GM18498 (cell line): Measurements from ENCODE around the gene CNTNAP4.

Experiments used
- ATAC-seq: cut with Tn5 transposase; IDR thresholded peaks from one replicate; pipeline ENCODE4 v1.9.1; 2021; ENCODE audit warnings: mild to moderate bottlenecking, moderate library complexity; ENCODE audit not compliant: unreplicated experiment

CNTNAP4 gene

DNA sequence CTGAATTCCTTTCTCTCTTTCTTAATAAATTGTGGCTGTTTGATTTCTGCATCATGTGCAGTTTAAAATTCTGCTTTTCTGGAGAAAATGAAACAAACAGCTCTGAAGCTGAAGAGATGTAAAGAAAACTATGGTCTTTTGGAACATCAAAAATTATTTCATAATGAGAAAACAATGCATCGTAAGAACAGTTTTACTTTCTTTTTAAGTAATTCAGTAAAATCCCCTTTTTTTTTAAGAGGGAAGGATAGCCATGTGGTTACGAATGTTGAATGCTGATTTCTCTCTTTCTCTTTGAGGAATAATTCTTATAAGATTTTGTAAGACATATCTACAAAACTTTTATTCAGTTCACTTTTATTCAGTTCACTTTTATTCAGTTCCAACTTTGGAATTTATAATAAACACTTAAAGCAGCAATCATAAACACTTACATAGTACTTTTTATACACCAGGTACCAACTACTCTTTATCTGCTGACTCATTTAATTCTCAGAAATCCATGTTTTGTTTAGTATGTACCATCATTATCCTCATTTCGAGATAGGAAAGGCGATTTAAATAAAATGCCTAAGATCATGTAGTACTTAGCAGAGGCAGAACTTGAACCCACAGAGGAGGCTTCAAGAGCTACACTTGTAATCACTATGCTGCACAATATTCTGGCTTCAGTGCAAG lies 26.6 kb downstream of the CNTNAP4 start:
- ATAC-seq, result no peak

DNA sequence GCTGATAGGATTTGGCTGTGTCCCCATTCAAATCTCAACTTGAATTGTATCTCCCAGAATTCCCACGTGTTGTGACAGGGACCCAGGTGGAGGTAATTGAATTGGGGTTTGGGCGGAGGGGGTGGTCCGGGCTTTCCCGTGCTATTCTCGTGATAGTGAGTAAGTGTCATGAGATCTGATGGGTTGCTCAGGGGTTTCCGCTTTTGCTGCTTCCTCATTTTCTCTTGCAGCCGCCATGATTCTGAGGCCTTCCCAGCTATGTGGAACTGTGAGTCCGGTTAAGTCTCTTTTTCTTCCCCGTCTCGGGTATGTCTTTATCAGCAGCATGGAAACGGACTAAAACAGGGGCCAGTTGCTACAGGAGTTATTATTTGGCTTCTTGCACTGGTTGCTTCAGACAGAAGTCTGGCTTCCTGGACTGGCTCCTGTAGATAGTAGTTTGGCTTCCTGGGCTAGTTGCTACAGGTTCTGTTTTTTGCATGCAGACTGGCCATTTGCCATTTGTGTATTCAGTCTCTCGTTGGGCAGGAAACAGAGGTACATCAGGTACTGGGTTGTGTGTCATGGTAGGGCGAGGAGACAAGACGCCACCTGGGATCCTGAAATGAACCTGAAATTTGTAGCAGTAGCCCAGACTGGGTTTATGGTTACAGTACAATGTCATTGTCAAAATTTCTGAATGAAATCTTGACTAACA lies 32.6 kb downstream of the CNTNAP4 start:
- no peak for ATAC-seq

DNA sequence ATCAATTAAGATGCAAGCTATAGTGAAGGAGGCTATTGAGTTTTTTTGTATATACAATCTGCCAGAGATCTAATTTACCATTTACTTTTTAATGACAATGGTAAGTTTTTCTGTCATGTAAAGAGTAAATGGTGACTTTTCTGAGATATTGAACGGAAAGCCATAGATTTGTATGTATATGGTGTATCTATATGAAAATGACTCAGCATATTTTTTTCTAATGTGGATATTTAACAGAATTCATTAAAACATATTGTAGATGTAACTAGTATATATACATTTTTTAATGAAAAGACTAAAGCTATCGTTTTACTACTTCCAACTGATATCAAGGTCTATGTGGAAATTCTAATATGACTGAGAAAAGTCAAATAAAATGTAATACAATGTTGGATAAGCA lies 34.1 kb downstream of the CNTNAP4 start:
- no peak for ATAC-seq

DNA sequence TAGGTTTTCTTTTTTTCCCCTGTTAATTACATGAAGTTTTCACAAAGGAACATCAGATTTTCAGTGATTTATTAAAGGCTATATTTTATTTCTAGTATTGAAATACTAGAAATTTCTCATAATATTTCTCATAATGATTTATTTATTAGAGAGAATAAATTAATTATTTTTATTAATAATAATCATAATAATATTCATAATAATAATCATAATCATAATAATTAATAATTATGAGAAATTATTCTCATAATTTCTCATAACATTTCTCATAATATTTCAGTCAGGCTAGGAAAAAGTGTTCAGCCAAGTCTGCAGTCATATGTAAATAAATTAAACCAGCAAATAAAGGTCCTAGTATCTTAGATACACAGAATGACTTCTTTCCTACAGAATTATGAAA lies 41.4 kb downstream of the CNTNAP4 start:
- no peak for ATAC-seq

DNA sequence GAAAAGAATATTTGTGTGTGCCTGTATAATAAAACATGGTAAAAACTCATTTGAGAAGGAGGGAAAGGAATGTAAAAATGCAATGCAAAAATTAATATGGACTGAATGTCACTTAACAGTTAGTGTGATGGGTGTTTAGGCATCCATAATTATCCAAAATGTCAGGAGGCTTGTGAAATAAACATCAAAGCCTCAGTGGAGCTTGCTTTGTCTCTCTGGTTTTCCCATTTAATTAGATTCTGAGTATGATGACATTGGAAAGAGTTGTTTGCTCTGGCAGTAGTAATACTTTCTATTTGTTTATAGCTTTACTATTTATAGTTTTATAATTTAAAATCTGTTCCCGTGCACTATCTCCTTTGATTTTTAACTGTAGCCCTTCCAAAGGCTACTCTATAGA lies 51.9 kb downstream of the CNTNAP4 start:
- ATAC-seq, result no peak

DNA sequence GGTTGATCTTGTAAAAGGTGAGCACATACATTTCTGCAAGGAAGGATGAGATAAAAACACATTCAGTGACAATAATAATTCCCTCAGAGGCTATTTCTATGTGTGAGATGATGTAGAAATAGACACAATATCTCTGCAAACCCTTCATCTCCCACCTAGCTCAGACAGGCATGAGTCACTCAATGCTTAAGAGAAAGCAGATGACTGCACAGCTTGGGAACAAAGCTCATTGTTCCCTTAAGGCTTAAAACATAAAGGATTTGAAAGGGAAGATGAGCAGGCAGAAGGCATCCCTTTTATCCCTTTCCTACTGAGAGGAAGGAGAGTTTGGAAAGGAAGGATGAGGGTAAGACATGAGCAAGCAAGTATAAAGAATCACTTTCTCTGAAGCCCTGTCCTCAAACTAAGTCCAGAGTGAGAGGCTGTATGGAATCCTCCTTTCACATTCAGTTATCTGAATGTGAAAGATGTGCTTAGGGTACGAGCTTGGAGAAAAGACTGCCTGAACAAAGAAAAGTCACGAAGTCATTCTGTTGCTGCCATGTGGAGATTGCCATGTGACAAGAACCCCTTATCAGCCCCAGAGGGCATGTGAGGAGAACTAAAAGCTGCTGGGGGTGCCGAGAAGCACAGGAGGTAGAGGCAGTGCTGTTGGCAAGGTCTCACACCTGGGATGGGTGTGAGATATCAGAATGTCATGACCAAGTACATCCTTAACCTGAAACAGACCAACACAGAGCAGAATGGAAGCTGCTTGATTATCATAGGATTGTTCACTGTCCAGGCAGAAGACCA lies 58.2 kb downstream of the CNTNAP4 start:
- ATAC-seq, result no peak

DNA sequence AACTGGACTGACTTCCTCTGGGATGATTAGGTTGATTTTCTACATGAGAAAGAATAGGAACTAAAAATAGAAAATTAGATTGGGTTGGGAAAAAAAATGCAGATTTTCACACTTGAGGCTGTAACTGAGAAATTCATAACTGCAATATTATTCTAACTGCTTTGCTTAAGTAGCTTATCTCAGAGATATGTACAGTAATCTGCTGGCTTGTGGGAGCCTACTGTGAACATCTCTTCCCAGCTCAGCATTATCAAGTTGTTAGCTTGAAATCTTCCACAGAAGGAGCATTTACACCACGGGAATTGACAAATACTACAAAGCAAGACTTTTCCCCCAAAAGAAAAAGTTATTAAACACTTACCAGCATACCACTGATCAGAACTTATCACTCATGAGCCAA lies 58.9 kb downstream of the CNTNAP4 start:
- ATAC-seq, result no peak

DNA sequence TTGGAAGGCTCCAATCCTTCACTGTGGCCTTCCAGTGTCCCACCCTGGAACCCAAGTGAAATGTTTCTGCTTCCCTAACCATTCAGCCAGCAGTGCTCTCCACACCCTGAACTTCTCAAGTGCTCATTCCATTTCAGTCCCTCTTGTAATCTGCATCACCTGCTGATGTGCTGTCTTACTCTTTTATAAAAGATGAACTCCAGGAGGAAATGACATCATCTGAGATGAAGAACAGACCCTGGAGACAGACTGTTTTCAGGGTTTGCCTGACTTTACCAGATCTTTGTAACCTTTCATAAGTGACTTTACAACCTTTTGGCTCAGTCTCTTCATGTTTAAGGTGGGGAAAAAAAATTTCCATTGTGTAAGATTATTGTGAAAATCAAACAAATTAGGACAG lies 61.3 kb downstream of the CNTNAP4 start:
- no peak for ATAC-seq

DNA sequence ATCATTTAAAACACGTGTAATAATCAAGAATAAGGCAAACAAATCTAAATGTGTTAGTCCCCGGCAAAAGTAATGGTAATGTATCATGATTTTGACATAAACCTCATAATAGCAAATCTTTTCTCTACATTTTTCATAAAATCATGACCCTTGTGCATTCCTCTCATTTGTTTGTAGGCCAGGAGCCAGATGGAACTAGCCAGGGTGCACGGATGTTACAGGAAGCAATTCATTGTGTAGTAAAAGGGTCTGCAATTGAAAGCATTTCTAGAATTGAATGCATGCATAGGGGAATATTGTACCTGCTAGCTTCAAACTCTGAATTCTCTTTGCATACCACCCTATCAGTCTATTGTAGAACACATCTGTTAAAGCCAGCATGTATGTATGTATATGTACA lies 66.6 kb downstream of the CNTNAP4 start:
- no peak for ATAC-seq

DNA sequence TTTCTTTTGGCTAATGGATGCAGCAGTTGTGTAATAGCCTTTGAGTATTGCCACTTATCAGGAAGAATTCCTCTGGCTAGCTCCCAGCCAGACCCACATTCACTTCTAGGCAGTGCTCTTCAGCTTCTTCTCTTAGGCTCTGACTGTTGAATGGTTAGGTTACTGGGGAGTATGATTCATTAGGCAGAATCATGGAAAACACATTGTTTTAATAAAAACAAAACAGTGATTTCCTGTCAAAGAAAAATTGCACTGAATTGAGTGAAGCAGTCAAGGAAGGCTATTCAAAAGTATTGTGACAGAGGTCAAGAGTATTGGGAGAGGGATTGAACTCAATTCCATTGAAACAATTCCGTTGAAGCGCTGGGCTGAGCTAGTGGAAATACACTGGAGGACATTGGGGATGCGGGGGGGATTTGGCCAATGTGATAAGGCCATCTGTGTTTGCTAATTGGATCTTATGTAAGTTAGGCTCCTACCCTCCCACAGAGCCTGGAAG lies 68.0 kb downstream of the CNTNAP4 start:
- no peak for ATAC-seq

DNA sequence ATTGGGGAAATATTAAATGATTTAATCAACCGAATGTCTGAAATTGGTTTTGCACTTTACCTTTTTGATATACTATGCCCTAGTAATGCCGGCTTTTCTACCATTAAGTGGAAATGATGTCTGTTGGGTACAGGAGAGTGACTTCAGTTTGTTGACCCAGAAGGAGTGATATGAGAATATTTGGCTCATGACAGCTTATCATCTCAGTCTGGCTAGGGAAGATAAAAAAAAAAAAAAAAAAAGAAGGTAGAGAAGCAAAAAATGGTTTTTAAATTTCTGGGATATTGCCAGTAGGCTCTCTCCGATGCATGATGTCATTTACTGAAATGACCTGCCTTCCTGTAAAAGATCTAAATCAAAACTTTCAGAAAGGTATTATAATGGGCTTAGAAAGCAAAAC lies 69.0 kb downstream of the CNTNAP4 start:
- no peak for ATAC-seq

DNA sequence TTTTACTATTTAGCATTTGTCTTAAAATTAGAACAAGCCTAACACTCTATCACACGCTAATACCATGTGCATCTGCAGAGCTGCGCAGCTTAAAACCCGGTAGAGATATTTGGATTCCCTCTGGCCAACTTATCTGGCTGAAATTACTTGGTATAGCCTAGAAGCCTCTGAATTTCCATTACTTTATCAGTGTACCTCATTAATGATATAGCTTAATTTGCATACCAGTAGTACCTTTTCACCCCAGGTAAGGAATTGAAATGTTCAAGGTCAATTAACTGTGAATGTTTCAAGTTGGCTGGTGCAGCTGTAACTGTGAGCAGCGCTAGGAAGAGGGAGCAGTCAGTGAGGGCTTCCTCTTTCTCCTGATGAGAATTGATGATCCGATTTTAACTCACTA lies 74.2 kb downstream of the CNTNAP4 start:
- ATAC-seq, result no peak

DNA sequence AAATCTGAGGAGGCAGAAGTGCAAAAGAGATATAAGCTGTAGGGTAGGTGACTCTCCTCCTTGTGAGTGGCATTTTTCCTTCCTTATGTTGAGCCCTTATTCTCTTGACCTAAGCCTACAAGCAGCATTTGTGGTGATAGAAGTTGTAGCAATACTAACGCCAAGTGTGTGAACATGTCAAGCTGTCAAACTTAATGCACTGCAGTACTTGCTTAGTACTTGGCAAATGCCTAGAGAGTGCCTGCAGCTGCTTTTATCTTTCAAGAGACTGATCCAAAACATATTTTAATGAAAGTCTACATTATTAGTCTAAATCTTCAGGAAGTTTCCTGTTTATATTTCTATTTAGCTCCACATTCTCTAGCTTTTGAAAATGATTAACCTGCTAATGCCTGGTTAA lies 83.2 kb downstream of the CNTNAP4 start:
- no peak for ATAC-seq

DNA sequence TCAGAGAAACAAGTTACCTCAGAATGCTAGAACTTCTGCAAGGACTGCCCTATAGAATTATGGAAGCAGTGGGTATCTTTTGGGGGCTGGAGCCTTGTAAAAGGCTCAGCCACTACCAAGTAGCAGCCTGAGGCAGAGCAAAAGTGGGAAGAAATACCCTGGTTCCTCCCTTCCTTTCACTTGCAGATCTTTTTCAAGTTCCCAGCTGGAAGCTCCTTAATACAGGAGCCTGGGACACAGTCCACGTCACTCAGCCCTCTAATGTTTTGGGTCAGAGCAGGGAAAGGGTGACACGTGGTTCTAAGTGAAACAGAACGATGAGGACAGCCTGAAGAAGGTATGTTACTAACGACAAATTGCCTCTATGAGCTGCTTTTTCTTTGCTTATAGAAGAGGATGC lies 93.1 kb downstream of the CNTNAP4 start:
- no peak for ATAC-seq

DNA sequence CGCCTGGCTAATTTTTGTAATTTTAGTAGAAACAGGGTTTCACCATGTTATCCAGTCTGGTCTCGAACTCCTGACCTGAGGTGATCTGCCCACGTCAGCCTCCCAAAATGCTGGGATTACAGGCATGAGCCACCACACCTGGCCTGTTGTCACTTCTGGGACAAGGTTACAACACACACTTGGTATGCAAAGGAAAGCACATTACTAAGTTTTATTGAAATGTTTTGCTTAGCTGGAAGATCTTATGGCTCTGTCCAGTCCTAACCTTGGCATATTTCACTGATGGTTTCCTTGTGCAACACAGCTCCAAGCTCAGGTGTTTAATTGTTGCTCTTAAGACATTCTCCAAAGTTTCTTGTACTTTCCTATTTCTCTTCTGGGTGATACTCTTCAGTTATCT lies 94.2 kb downstream of the CNTNAP4 start:
- no peak for ATAC-seq

DNA sequence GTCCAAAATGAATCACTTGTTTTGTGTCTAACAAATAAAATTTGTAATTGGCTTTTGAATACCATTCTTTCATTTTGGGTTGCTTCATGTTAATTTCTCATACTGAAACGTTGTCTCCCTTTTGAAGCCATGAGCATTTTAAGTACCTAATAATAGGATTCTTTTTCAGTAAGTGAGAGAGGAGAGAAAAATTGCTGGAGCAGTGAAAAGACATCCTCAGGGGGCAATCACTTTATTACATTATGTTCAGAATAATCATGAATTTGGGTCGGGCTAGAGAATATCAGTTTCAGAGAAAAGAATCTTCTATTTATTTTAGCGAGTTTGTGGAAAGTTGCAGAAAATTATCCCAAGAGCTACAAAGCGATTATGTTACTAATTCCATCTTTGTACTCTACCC lies 96.8 kb downstream of the CNTNAP4 start:
- no peak for ATAC-seq

DNA sequence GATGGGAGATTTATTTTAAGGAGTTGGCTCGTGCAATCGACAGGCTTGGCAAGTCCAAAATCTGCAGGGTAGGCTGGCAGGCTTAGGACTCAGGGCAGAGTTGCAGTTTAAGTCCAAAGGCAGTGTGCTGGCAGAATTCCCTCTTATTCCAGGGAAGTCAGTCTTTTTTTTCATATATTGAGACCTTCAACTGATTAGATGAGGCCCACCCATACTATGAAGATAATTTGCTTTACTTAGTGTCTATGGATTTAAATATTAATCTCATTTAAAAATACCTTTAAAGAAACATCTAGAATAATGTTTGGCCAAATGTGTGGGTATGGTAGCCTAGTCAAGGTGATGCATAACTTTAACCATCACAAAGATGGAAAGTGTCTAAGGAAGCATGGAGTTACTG lies 99.8 kb downstream of the CNTNAP4 start:
- ATAC-seq, result no peak

DNA sequence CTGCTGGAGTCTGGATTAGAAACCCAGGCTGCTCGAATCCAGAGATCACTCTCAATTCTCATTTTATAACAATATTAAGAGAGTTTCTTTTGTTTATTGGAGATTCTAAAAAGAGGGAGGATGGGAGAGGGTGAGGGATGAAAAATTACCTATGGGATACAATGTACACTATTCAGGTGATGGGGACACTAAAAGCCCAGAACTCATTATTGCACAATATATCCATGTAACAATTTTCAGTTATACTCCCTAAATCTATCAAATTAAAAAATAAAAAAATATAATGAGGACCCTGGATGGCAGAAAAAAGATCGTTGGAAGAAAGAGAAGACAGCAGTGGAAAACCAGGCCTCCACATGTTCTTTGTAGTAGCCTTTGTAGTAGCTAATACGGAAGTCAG lies 100.8 kb downstream of the CNTNAP4 start:
- no peak for ATAC-seq

DNA sequence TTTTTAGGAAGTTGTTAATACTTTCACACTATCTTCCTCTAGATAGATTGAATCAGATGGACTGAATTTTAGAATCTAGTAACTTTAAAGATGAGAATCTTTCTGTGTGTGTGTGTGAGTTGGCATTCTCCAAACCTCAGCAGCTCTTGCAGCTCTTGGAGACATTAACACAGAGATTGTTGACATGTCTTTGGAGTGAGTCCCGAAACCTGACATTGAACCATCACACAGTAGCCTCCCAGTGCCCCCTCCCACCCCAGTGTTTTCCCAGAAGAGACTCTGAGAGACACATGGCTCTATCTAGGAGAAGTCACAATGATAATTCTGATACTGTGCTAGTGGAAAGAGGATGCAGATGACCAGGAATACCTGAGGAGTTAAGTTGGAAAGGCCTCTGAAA lies 103.9 kb downstream of the CNTNAP4 start:
- no peak for ATAC-seq

DNA sequence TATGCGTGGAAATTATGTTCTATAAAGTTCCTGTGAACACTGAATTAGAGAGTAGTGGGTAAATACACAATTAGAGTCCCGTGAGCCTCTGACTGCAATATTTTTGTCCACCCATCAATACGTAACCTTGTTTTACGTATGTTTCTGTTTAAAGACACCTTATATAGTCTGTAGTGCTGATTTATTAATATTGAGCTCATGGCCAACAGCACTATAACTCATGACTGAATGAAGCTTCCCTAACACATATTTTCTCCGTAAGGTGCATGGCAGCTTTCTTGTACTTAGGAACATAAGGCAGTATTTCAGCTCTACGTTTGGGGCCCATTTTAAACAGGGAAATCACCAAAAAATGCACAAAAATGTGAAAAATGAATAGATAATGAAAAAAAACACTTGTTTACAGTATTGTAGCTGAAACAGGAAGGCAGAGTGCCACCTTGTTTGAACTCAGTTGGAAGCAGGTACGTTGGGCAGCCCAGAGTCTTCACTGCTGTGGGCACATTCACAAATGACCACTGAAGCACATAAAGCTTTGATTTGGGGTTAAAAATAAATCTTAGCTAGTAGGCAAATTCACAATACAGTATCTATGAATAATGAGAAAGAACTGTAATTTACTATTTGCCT lies 108.5 kb downstream of the CNTNAP4 start:
- ATAC-seq, result no peak

DNA sequence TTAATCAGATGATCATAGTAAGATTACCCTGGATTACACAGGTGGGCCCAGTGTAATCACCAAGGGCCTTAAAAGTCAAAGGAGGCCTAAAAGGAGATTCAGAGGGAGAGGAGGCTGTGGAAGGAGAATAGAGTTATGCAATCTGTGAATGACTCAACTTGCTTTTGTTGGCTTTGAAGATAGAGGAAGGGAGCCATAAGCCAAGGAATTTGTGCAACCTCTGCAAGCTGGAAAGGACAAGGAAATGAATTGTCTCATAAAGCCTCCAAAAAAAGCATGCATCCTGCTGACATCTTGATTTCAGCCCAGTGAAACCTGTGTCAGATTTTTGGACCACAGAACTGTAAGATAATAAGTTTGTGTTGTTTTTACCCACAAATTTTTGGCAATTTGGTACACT lies 109.6 kb downstream of the CNTNAP4 start:
- ATAC-seq, result no peak
